Measurements from ENCODE around the gene RGS17.
A peak's percentile ranks its signal among the peaks of the same experiment; 100 is the strongest.
"Not testable (repeated sequence)": the region's sequence is repeated elsewhere in the genome, so short reads cannot be mapped to it uniquely, and the experiment has no call there.

Gene RGS17

DNA sequence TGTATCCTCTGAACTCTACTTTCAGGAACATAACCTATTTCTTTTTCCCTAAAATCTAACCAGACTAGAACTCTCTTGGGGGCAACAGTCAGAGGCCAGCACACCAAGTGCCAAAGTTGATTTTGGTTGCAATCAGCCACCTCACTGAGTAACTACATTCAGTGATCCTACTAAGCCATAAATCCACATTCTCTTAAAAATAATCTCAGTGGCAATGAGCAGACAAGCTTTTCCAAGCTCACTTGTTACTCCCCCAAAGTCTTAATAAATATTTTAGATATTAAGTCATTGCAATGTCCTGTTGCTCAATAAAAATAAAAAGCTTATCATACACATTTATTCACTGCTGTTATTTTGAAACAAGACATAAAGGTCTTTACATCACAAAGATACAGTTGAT lies 9.8 kb downstream of the RGS17 start:
- H3K27ac ChIP-seq: no peak overlapping the region
- H3K36me3 ChIP-seq (replicated peaks): no peaks in the 10 kb centered on the region
- H3K27me3 ChIP-seq (replicated peaks): no peaks in the 10 kb centered on the region
- DNase-seq: no peak
- H3K4me3 ChIP-seq (ENCODE audit: low read depth, low read length): no peak overlapping the region
- TF ChIP-seq, protein P1, sequence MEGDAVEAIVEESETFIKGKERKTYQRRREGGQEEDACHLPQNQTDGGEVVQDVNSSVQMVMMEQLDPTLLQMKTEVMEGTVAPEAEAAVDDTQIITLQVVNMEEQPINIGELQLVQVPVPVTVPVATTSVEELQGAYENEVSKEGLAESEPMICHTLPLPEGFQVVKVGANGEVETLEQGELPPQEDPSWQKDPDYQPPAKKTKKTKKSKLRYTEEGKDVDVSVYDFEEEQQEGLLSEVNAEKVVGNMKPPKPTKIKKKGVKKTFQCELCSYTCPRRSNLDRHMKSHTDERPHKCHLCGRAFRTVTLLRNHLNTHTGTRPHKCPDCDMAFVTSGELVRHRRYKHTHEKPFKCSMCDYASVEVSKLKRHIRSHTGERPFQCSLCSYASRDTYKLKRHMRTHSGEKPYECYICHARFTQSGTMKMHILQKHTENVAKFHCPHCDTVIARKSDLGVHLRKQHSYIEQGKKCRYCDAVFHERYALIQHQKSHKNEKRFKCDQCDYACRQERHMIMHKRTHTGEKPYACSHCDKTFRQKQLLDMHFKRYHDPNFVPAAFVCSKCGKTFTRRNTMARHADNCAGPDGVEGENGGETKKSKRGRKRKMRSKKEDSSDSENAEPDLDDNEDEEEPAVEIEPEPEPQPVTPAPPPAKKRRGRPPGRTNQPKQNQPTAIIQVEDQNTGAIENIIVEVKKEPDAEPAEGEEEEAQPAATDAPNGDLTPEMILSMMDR (IDR thresholded peaks at IDR 0.05; ENCODE audit: low read depth, low read length, missing control alignments): no peak
- in situ Hi-C loops (cut with HindIII; ENCODE audit: low pct_ligation_motif_present, low sequenced_read_pairs): no loop called here

DNA sequence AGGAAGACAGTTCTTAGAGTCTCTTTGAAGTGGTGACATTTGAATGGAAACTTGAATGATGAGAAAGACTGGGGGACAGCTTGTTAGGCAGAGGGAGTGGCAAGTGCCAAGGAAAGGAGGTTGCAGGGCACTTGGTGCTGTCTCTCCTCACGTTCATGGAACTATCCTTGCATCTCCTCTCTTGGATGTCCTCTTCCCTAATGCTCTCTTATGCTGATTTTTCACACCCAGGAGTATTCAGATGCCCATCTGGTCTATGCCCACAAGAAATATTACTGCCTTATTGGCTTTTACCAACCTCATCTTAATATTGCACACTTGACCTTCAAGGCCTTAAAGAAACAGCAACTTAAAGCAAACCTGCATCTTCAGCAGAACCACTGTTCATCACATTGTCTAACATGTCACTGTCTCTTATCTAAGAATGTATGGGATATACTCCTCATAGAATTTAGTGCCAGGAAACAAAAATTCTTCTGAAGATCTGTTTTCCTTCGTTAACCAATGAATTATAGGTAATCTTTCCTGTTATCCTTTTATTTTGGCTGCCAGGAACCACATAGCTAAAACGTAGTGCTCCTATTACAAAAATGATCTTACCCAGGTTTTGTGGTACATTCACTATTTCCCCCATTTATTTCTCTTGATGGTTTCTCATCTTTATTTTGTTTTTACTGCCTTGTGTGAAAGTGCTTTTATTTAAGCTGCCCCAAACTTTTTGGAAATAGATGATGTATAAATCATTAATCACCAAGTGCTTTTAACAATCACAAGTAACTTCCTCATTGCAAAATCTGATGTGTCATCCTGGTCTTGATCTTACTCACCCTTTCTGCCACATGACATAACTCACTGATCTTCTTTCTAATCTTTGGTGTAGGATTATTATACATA lies 12.8 kb downstream of the RGS17 start:
- peak; percentile 22 for DNase-seq
- in situ Hi-C loops (cut with HindIII; ENCODE audit: low pct_ligation_motif_present, low sequenced_read_pairs): no loop called here
- TF ChIP-seq, protein P1 (IDR thresholded peaks at IDR 0.05; ENCODE audit: low read depth, low read length, missing control alignments): no peak
- Histone ChIP-seq H3K4me3 (ENCODE audit: low read depth, low read length) (no peak overlapping the region), H3K27ac (no peak overlapping the region), H3K27me3 (replicated peaks) (no peaks in the 10 kb centered on the region), H3K36me3 (replicated peaks) (no peaks in the 10 kb centered on the region)

DNA sequence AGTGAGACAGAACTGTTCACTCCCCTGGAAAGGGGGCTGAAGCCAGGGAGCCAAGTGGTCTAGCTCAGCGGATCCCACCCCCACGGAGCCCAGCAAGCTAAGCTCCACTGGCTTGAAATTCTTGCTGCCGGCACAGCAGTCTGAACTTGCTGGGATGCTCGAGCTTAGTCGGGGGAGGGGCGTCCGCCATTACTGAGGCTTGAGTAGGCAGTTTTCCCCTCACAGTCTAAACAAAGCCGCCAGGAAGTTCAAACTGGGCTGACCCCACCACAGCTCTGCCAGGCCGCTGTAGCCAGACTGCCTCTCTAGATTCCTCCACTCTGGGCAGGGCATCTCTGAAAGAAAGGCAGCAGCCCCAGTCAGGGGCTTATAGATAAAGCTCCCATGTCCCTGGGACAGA lies 20.0 kb downstream of the RGS17 start:
- in situ Hi-C loops (cut with HindIII; ENCODE audit: low pct_ligation_motif_present, low sequenced_read_pairs); H3K27ac ChIP-seq; H3K36me3 ChIP-seq (replicated peaks); H3K27me3 ChIP-seq (replicated peaks); DNase-seq; H3K4me3 ChIP-seq (ENCODE audit: low read depth, low read length): not testable (repeated sequence)

DNA sequence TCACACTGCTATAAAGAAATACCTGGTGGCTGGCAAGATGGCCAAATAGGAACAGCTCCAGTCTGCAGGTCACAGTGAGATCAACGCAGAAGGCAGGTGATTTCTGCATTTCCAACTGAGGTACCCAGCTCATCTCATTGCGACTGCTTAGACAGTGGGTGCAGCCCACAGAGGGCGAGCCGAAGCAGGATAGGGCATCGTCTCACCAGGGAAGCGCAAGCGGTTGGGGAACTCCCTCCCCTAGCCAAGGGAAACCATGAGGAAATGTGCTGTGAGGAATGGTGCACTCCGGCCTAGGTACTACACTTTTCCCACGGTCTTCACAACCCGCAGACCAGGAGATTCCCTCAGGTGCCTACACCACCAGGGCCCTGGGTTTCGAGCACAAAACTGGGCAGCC lies 20.5 kb downstream of the RGS17 start:
- DNase-seq; H3K36me3 ChIP-seq (replicated peaks); H3K4me3 ChIP-seq (ENCODE audit: low read depth, low read length); H3K27ac ChIP-seq; in situ Hi-C loops (cut with HindIII; ENCODE audit: low pct_ligation_motif_present, low sequenced_read_pairs); H3K27me3 ChIP-seq (replicated peaks): not testable (repeated sequence)

DNA sequence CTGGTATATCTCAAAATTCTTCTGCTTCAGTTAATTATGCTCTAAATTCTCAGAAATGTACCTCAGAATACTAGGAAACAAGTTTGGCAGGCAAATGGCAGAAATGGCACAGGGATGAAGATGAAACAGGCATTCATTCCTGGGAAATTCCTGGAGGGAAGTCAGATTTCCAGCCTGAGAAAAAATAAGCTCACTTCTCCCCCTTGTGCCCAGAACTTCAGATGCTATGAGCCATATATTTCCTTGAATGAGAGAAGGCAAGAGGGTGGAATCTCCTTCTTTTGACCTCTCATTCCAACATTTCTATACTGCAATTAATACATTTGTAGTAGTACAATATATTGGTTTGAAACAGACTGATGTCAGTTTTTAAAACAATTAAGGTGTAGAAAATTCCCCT lies 22.8 kb downstream of the RGS17 start:
- in situ Hi-C loops (cut with HindIII; ENCODE audit: low pct_ligation_motif_present, low sequenced_read_pairs): no loop called here
- no peak overlapping the region for H3K27ac ChIP-seq
- H3K27me3 ChIP-seq (replicated peaks): no peaks in the 10 kb centered on the region
- H3K36me3 ChIP-seq (replicated peaks): no peaks in the 10 kb centered on the region
- no peak overlapping the region for H3K4me3 ChIP-seq (ENCODE audit: low read depth, low read length)
- no peak for DNase-seq
- TF ChIP-seq, protein P1 (IDR thresholded peaks at IDR 0.05; ENCODE audit: low read depth, low read length, missing control alignments): peak; percentile 66

DNA sequence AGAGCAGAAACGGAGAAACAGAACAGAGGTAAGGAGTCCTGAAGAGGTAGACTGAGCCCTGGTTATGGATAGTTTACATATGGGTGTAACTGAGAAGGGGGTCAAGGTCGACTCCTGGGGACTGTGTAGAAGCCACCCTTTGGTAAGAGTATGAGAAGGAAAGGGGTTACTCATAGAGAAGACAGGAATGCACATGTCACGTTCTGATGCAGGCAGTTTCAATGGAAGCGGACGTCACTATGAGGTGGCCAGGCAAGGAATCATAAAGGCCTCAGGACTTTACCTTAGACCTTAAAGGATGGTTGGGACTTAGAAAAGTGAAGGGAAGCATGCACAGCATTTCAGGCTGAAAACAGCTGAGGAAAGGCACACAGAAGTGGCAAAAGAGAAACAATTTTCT lies 25.1 kb downstream of the RGS17 start:
- Histone ChIP-seq H3K27me3 (replicated peaks) (no peaks in the 10 kb centered on the region), H3K4me3 (ENCODE audit: low read depth, low read length) (no peak overlapping the region), H3K36me3 (replicated peaks) (no peaks in the 10 kb centered on the region), H3K27ac (no peak overlapping the region)
- DNase-seq: no peak
- in situ Hi-C loops (cut with HindIII; ENCODE audit: low pct_ligation_motif_present, low sequenced_read_pairs): no loop called here
- TF ChIP-seq, protein P1 (IDR thresholded peaks at IDR 0.05; ENCODE audit: low read depth, low read length, missing control alignments): no peak

DNA sequence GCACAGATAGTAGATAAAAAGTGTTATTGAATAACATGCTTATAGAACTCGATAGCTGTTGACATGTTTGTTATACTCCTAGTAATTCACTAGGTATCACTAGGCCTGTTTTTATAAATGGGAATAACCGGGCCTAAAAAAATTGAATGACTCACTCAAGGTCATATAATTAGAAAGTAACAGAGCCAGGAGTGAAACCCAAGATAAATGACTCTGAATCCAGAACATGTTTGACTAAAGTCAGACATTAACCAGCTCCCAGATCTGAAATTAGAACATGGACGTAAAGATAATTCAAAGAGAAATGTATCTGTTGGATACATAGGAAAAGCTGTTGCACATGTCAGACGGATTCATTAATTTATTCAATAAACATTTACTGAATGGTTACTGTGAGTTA lies 26.9 kb downstream of the RGS17 start:
- H3K27me3 ChIP-seq (replicated peaks): no peaks in the 10 kb centered on the region
- in situ Hi-C loops (cut with HindIII; ENCODE audit: low pct_ligation_motif_present, low sequenced_read_pairs): no loop called here
- DNase-seq: no peak
- TF ChIP-seq, protein P1 (IDR thresholded peaks at IDR 0.05; ENCODE audit: low read depth, low read length, missing control alignments): no peak
- no peak overlapping the region for H3K4me3 ChIP-seq (ENCODE audit: low read depth, low read length)
- H3K27ac ChIP-seq: no peak overlapping the region
- H3K36me3 ChIP-seq (replicated peaks): no peaks in the 10 kb centered on the region
